NOMO-1 (cell line): Measurements from ENCODE around the gene CTF1.

Source experiments
- DNase-seq, 2 experiments: peaks; one replicate each; lab custom pipeline; 2025; ENCODE audit not compliant: unreplicated experiment in 2 of 2; lab: John Stamatoyannopoulos, UW

CTF1 gene

GRCh38 chr16:30904114-30904780, 7.8 kb downstream of the CTF1 start:
- DNase-seq, result peak; percentile 41 to 60

GRCh38 chr16:30907064-30907463, 10.7 kb downstream of the CTF1 start:
- no peak for DNase-seq

- DNase-seq, result no peak
These were observed 14.1 kb downstream of the CTF1 start for GRCh38 chr16:30910427-30911029.

GRCh38 chr16:30912794-30913412, 16.5 kb downstream of the CTF1 start:
- no peak for DNase-seq

GRCh38 chr16:30914830-30915229, 18.4 kb downstream of the CTF1 start:
- no peak for DNase-seq

GRCh38 chr16:30918614-30919013, 22.2 kb downstream of the CTF1 start:
- DNase-seq, result no peak

- no peak for DNase-seq
These were observed 24.5 kb downstream of the CTF1 start for GRCh38 chr16:30920891-30921290.

- no peak for DNase-seq
These were observed 25.0 kb downstream of the CTF1 start for GRCh38 chr16:30921459-30921747.

GRCh38 chr16:30921748-30922419, 25.5 kb downstream of the CTF1 start:
- DNase-seq, result peak; percentile 82 to 83

GRCh38 chr16:30922420-30922959, 26.1 kb downstream of the CTF1 start:
- peak; percentile 98 to 99 for DNase-seq

GRCh38 chr16:30922960-30923535, 26.6 kb downstream of the CTF1 start:
- DNase-seq, result peak; percentile 97 to 99

- DNase-seq, result no peak
These were observed 27.2 kb downstream of the CTF1 start, which contains the start of gene FBXL19 for GRCh38 chr16:30923554-30924075. FBXL19 (plus strand) TSS chr16:30923572; CDS start chr16:30925755, 2,183 bp downstream.

GRCh38 chr16:30924076-30924912, 27.9 kb downstream of the CTF1 start:
- DNase-seq, result no peak

GRCh38 chr16:30924913-30925631, 28.7 kb downstream of the CTF1 start:
- no peak for DNase-seq

- DNase-seq, result no peak
These were observed 29.2 kb downstream of the CTF1 start for GRCh38 chr16:30925632-30925987.

GRCh38 chr16:30925995-30926811, 29.8 kb downstream of the CTF1 start:
- DNase-seq, result no peak

- no peak for DNase-seq
These were observed 30.7 kb downstream of the CTF1 start for GRCh38 chr16:30926937-30927788.
